ENCODE data around the gene GNG7. TPM values are rescaled to one million over a fixed set of nuclear protein-coding genes. Genes with fewer than 3 reads are reported as not detected.

GNG7 gene
- total and polyA plus RNA-seq, 10 of the 15 experiments (the other 5 are each of a cell fraction or from before 2014, with no cell fraction given): 1.9 to 13.6 (median 6.5) TPM

- TF ChIP-seq ZNF592 (IDR thresholded peaks at IDR 0.05) (no peak), PBX3 (IDR thresholded peaks at IDR 0.05; ENCODE audit: insufficient replicate concordance, low read depth, low read length) (peak; percentile 6), SREBF1 (IDR thresholded peaks at IDR 0.05; ENCODE audit: low read length) (no peak), WRNIP1 (IDR thresholded peaks at IDR 0.05; ENCODE audit: borderline replicate concordance, low read depth, low read length) (no peak), EP300 (IDR thresholded peaks at IDR 0.05; ENCODE audit: borderline replicate concordance in 1 of 2, control insufficient read depth in 1 of 2, low read depth in 2 of 2, low read length in 2 of 2) (0 out of 4 replicates have a peak, but pooled peaks of 1 of the 2 experiments have one; percentile 24), CEBPZ (IDR thresholded peaks at IDR 0.05; ENCODE audit: low read depth, low read length) (no peak), IKZF2 (IDR thresholded peaks at IDR 0.05) (peak; percentile 59 to 65; a peak in 2 of 4 replicates), TCF12 (IDR thresholded peaks at IDR 0.05; ENCODE audit: low read depth, low read length) (peak; percentile 52; the same call in 1 of the 2 replicates), RELB (IDR thresholded peaks at IDR 0.05; ENCODE audit: low read depth) (peak; percentile 30; the same call in 1 of the 2 replicates), SP1 (IDR thresholded peaks at IDR 0.05; ENCODE audit: low read depth, low read length) (peak; percentile 16), DPF2 (IDR thresholded peaks at IDR 0.05) (0 out of 2 replicates have a peak, but pooled peaks have one; percentile 11), RUNX3 (IDR thresholded peaks at IDR 0.05; ENCODE audit: low read length) (peak; percentile 83), MTA2 (IDR thresholded peaks at IDR 0.05; ENCODE audit: low read depth) (0 out of 2 replicates have a peak, but pooled peaks have one; percentile 38), ZNF24 (IDR thresholded peaks at IDR 0.05) (no peak), PAX8 (IDR thresholded peaks at IDR 0.05) (no peak), EED (IDR thresholded peaks at IDR 0.05; ENCODE audit: low read depth) (peak; percentile 49; the same call in 1 of the 2 replicates), POU2F2 (IDR thresholded peaks at IDR 0.05; ENCODE audit: borderline replicate concordance, low read depth, low read length) (no peak), ETV6 (conservative IDR thresholded peaks at IDR 0.05 in 1 of 2, IDR thresholded peaks at IDR 0.05 in 1 of 2; ENCODE audit: borderline replicate concordance in 1 of 2, low read depth in 1 of 2) (peak in 1 of 2 experiments; percentile 20; a peak in 1 of 4 replicates), ZNF217 (IDR thresholded peaks at IDR 0.05) (no peak), CREB1 (IDR thresholded peaks at IDR 0.05; ENCODE audit: low read depth) (no peak), RELA (IDR thresholded peaks at IDR 0.05; ENCODE audit: borderline replicate concordance, partially characterized antibody) (no peak)
These were observed 83.9 kb downstream of the GNG7 start (continued) for GRCh38 chr19:2618611-2619010.

Measured in GM12878 (cell line).